ENCODE data around the gene TMEM272.

TMEM272 gene

GRCh38 chr13:51833980-51834379, 11.0 kb downstream of the TMEM272 start:
- H3K27ac ChIP-seq: no peak overlapping the region
- TF ChIP-seq, protein P1, sequence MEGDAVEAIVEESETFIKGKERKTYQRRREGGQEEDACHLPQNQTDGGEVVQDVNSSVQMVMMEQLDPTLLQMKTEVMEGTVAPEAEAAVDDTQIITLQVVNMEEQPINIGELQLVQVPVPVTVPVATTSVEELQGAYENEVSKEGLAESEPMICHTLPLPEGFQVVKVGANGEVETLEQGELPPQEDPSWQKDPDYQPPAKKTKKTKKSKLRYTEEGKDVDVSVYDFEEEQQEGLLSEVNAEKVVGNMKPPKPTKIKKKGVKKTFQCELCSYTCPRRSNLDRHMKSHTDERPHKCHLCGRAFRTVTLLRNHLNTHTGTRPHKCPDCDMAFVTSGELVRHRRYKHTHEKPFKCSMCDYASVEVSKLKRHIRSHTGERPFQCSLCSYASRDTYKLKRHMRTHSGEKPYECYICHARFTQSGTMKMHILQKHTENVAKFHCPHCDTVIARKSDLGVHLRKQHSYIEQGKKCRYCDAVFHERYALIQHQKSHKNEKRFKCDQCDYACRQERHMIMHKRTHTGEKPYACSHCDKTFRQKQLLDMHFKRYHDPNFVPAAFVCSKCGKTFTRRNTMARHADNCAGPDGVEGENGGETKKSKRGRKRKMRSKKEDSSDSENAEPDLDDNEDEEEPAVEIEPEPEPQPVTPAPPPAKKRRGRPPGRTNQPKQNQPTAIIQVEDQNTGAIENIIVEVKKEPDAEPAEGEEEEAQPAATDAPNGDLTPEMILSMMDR (IDR thresholded peaks at IDR 0.05): no peak
- DNase-seq (ENCODE audit: low spot score): no peak
- H3K4me3 ChIP-seq: no peak overlapping the region

- H3K27ac ChIP-seq: no peak overlapping the region
- TF ChIP-seq, protein P1 (IDR thresholded peaks at IDR 0.05): no peak
- no peak for DNase-seq (ENCODE audit: low spot score)
- H3K4me3 ChIP-seq: no peak overlapping the region
These were observed 12.4 kb downstream of the TMEM272 start for GRCh38 chr13:51832471-51833152.

DNA sequence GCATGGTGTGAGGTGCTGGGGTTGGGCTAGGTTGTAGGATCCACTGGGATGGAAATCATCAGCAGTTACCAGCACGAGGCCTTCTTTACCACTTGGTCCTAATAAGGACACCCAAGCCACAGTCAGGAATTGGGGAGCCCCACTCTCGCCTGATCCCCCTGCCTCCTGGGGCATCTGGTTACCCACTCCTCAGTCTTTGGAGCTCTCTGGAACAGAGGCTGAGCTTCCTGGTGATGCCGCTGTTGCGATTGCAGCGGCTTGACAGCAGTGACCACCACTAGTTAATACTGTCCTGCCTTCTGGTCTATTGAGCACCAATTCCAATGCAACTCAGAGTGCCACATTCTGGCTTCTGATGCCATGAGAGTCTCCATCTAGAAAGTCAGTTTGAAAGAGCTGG, 13.5 kb downstream of the TMEM272 start:
- TF ChIP-seq, protein P1 (IDR thresholded peaks at IDR 0.05): no peak
- H3K4me3 ChIP-seq: no peak overlapping the region
- no peak overlapping the region for H3K27ac ChIP-seq
- DNase-seq (ENCODE audit: low spot score): no peak

- no peak for DNase-seq (ENCODE audit: low spot score)
- H3K4me3 ChIP-seq: no peak overlapping the region
- TF ChIP-seq, protein P1 (IDR thresholded peaks at IDR 0.05): no peak
- no peak overlapping the region for H3K27ac ChIP-seq
These were observed 15.4 kb downstream of the TMEM272 start for GRCh38 chr13:51829568-51829899.

GRCh38 chr13:51828730-51829567, 16.0 kb downstream of the TMEM272 start:
- no peak for DNase-seq (ENCODE audit: low spot score)
- Histone ChIP-seq H3K27ac (no peak overlapping the region), H3K4me3 (no peak overlapping the region)
- TF ChIP-seq, protein P1 (IDR thresholded peaks at IDR 0.05): no peak

DNA sequence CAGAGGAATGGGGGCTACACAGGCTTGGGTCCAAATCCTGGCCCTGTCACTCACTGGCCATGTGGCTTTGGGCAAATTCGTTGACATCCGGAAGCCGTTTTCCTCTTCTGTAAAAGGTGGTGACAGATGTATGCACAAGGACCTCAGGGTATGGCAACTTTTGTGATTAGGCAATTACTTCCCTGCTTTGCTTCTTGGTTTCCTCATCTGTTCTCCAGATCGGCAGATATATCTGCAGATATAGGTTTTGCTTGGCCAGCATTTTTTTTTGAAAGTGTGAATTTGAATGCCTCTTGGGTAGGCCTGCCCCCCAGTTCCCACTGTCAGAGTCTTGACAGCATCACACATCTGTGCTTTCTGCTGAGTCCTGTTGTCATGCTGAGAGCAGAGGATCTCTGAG, 17.7 kb downstream of the TMEM272 start:
- TF ChIP-seq, protein P1 (IDR thresholded peaks at IDR 0.05): no peak
- H3K4me3 ChIP-seq: no peak overlapping the region
- H3K27ac ChIP-seq: no peak overlapping the region
- DNase-seq (ENCODE audit: low spot score): no peak

- no peak overlapping the region for H3K4me3 ChIP-seq
- no peak overlapping the region for H3K27ac ChIP-seq
- DNase-seq (ENCODE audit: low spot score): no peak
- TF ChIP-seq, protein P1 (IDR thresholded peaks at IDR 0.05): no peak
These were observed 18.4 kb downstream of the TMEM272 start for GRCh38 chr13:51826606-51827005.

All from coronary artery (tissue), 2 donors.